BLaER1 treated with 17β-estradiol and CSF1 and Interleukin-3, amounts not matched to agents 10 nM and 100 nM (cell line): ENCODE data around the gene TREX2.

Experiments used
- H3K27ac ChIP-seq, 11 experiments: shearing (Covaris generic); formaldehyde crosslinking; 2 replicates each; pipeline ENCODE4 v1.8.1; 2022
- H3K27me3 ChIP-seq, 11 experiments: shearing (Covaris generic); formaldehyde crosslinking; 2 replicates each; pipeline ENCODE4 v1.8.1; 2022
- H3K36me3 ChIP-seq, 11 experiments: shearing (Covaris generic); formaldehyde crosslinking; 2 replicates each; pipeline ENCODE4 v1.8.1; 2022
- H3K4me1 ChIP-seq, 10 experiments: shearing (Covaris generic); formaldehyde crosslinking; 2 replicates each; pipeline ENCODE4 v1.8.1; 2022
- H3K4me2 ChIP-seq, 11 experiments: shearing (Covaris generic); formaldehyde crosslinking; 2 replicates each; pipeline ENCODE4 v1.8.1; 2022
- H3K4me3 ChIP-seq, 10 experiments: shearing (Covaris generic); formaldehyde crosslinking; 2 replicates each; pipeline ENCODE4 v1.8.1; 2022
- H3K9ac ChIP-seq, 11 experiments: shearing (Covaris generic); formaldehyde crosslinking; 2 replicates each; pipeline ENCODE4 v1.8.1; 2022
- H3K9me3 ChIP-seq, 11 experiments: shearing (Covaris generic); formaldehyde crosslinking; replicated peaks in 1 of 11; 2 replicates each; pipeline ENCODE4 v1.8.1; 2022
- H4K20me1 ChIP-seq, 11 experiments: shearing (Covaris generic); formaldehyde crosslinking; 2 replicates each; pipeline ENCODE4 v1.8.1; 2022
- Cebpa-rat ChIP-seq, 11 experiments: shearing (Covaris generic); IDR thresholded peaks; 2 replicates each; pipeline ENCODE4 v1.8.1; 2022

TREX2 gene

GRCh38 chrX:153401133-153401764 lies 44.6 kb downstream of the TREX2 start, which contains the start of gene PNMA6E:
TSS of gene PNMA6E (minus strand) at chrX:153401350. CDS start at chrX:153398849, 2,501 bp downstream.
- Histone ChIP-seq H3K9ac (no peak within 1 kb of the TSS), H3K4me1 (peaks cover 6 to 22% (median 15%) of the 10 kb centered on the region in 10 experiments; a peak in 19 of 20 replicates), H3K27ac (peak within 1 kb of the TSS in 1 of 11 experiments; percentile 7; a peak in 1 of 22 replicates), H3K36me3 (no peaks in the 10 kb centered on the region), H3K4me2 (peak within 1 kb of the TSS in 9 of 11 experiments; percentile 5 to 54 (median 14); a peak in 5 of 22 replicates), H3K4me3 (no peak within 1 kb of the TSS), H4K20me1 (no peaks in the 10 kb centered on the region; a peak in 1 of 22 replicates), H3K9me3 (peaks cover 7 to 22% (median 13%) of the 10 kb centered on the region in 11 experiments; a peak in 19 of 22 replicates), H3K27me3 (peaks cover 19 to 47% (median 41%) of the 10 kb centered on the region in 11 experiments)
- no peak for TF ChIP-seq Cebpa-rat (IDR thresholded peaks at IDR 0.05)

- Histone ChIP-seq H3K36me3 (no peaks in the 10 kb centered on the region), H4K20me1 (no peaks in the 10 kb centered on the region; a peak in 1 of 22 replicates), H3K4me1 (peaks cover 14 to 30% (median 23%) of the 10 kb centered on the region in 10 experiments), H3K4me3 (no peak overlapping the region), H3K27ac (peak overlapping the region in 1 of 11 experiments; percentile 7; a peak in 1 of 22 replicates), H3K4me2 (peak overlapping the region; percentile 5 to 54 (median 14); a peak in 10 of 22 replicates), H3K27me3 (peaks cover 19 to 47% (median 35%) of the 10 kb centered on the region in 11 experiments), H3K9me3 (peaks cover 7 to 22% (median 13%) of the 10 kb centered on the region in 11 experiments; a peak in 19 of 22 replicates), H3K9ac (no peak overlapping the region)
- no peak for TF ChIP-seq Cebpa-rat (IDR thresholded peaks at IDR 0.05)
These were observed 45.4 kb downstream of the TREX2 start for GRCh38 chrX:153400146-153401132.

DNA sequence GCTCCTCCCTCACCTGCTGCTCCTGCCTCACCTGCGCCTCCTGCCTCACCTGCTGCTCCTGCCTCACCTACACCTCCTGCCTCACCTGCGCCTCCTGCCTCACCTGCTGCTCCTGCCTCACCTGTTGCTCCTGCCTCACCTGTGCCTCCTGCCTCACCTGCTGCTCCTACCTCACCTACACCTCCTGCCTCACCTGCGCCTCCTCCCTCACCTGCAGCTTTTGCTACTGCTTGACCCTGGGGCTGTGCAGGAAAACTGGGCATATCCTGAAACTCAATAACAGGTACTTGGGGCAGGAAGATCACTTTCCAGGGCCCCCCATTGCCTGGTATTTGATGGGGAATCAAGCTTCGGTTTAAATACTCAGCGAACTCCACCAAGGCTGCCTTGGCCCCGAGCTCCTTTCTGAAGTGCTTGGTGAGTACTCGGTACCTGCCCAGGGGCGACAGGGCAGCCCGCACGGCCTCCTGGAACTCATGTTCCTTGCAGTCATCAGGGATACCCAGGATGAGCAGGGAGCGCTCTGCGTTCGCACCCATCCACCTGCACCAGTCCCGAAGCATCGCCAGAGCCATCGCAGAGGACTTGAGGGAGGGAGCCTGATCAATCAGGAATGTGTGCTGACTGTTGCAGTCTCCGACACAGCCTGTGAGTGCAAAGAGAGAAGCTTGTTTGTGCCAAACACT lies 47.4 kb downstream of the TREX2 start:
- no peaks in the 10 kb centered on the region; a peak in 1 of 22 replicates for H4K20me1 ChIP-seq
- no peak overlapping the region for H3K27ac ChIP-seq
- H3K4me3 ChIP-seq: no peak overlapping the region
- no peaks in the 10 kb centered on the region for H3K36me3 ChIP-seq
- peaks cover 8 to 47% (median 25%) of the 10 kb centered on the region in 11 experiments; a peak in 21 of 22 replicates for H3K27me3 ChIP-seq
- no peak overlapping the region for H3K9ac ChIP-seq
- H3K4me2 ChIP-seq: no peak overlapping the region
- no peak for TF ChIP-seq Cebpa-rat (IDR thresholded peaks at IDR 0.05)
- H3K4me1 ChIP-seq: peaks cover 14 to 44% (median 38%) of the 10 kb centered on the region in 10 experiments
- peaks cover 7 to 24% (median 13%) of the 10 kb centered on the region in 11 experiments; a peak in 19 of 22 replicates for H3K9me3 ChIP-seq

DNA sequence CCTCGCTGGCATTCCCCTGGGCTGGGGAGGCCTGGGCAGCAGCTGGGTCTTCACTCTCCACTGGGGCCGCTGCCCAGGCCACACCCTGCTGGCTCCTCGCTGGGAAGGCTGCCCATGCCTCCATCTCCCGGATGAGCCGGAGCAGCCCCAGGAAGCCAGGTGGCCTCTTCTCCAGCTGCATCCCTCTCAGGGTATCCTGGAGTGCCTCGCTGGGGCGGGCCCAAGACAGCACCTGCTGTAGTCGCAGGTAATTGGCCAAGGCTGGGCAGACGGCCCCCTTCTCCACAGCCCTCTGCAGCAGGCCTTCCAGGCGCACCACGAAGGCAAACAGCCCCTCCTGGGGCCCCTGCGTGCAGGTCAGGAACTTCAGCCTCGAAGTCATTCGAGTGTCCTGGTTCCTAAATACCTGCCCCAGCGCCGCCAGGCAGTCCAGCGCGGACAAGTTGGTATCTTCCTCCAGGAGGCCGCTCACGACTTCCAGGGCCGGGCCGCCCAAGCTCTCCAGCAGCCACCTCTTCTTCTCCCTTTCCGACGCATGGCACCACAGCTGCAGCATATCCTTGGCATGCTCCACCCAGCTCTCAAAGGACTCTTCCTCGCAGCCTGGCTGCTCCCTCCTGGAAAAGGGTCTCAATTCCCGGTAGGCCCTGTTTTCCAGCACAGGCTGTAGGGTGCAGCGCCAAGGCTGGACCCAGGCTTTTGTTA lies 48.4 kb downstream of the TREX2 start:
- Histone ChIP-seq H3K27me3 (peaks cover 0 to 41% (median 19%) of the 10 kb centered on the region in 11 experiments; a peak in 16 of 22 replicates), H3K9me3 (peaks cover 12 to 30% (median 22%) of the 10 kb centered on the region in 11 experiments; a peak in 21 of 22 replicates), H3K36me3 (no peaks in the 10 kb centered on the region), H3K27ac (no peak overlapping the region), H3K9ac (no peak overlapping the region), H4K20me1 (no peaks in the 10 kb centered on the region; a peak in 1 of 22 replicates), H3K4me1 (peaks cover 14 to 44% (median 38%) of the 10 kb centered on the region in 10 experiments), H3K4me2 (peak overlapping the region in 9 of 11 experiments; percentile 56 to 79 (median 69); a peak in 12 of 22 replicates), H3K4me3 (no peak overlapping the region)
- no peak for TF ChIP-seq Cebpa-rat (IDR thresholded peaks at IDR 0.05)

GRCh38 chrX:153396320-153397195 lies 49.3 kb downstream of the TREX2 start:
- Histone ChIP-seq H3K4me3 (no peak overlapping the region), H4K20me1 (no peaks in the 10 kb centered on the region; a peak in 1 of 22 replicates), H3K27ac (no peak overlapping the region), H3K4me2 (peak overlapping the region; percentile 12 to 79 (median 63); a peak in 21 of 22 replicates), H3K9me3 (peaks cover 20 to 34% (median 26%) of the 10 kb centered on the region in 11 experiments), H3K9ac (no peak overlapping the region), H3K4me1 (peaks cover 14 to 44% (median 38%) of the 10 kb centered on the region in 10 experiments), H3K36me3 (no peaks in the 10 kb centered on the region), H3K27me3 (peaks cover 0 to 41% (median 15%) of the 10 kb centered on the region in 11 experiments; a peak in 14 of 22 replicates)
- TF ChIP-seq Cebpa-rat (IDR thresholded peaks at IDR 0.05): no peak

GRCh38 chrX:153395613-153396319 lies 50.1 kb downstream of the TREX2 start:
- H3K4me2 ChIP-seq: peak overlapping the region; percentile 12 to 79 (median 63); a peak in 21 of 22 replicates
- H4K20me1 ChIP-seq: no peaks in the 10 kb centered on the region; a peak in 1 of 22 replicates
- H3K9ac ChIP-seq: peak overlapping the region in 2 of 11 experiments; percentile 33 to 36; a peak in 2 of 22 replicates
- H3K9me3 ChIP-seq: peaks cover 17 to 34% (median 26%) of the 10 kb centered on the region in 11 experiments; a peak in 21 of 22 replicates
- no peak overlapping the region for H3K27ac ChIP-seq
- H3K4me3 ChIP-seq: no peak overlapping the region; a peak in 1 of 20 replicates
- H3K27me3 ChIP-seq: peaks cover 0 to 41% (median 15%) of the 10 kb centered on the region in 11 experiments; a peak in 13 of 22 replicates
- H3K4me1 ChIP-seq: peaks cover 14 to 44% (median 38%) of the 10 kb centered on the region in 10 experiments
- no peak for TF ChIP-seq Cebpa-rat (IDR thresholded peaks at IDR 0.05)
- H3K36me3 ChIP-seq: no peaks in the 10 kb centered on the region
